ENCODE results near the gene OPCML.

GRCh38 chr11:132993991-132994502 lies 538.3 kb downstream of the OPCML start:
- TF ChIP-seq ZNF565 (CRISPR knock-in tag; conservative IDR thresholded peaks at IDR 0.05; ENCODE audit: low read depth) (no peak), BACH2 (CRISPR knock-in tag; IDR thresholded peaks at IDR 0.05; ENCODE audit: borderline replicate concordance) (no peak), ZFP3 (CRISPR knock-in tag; IDR thresholded peaks at IDR 0.05) (no peak), CSDC2 (CRISPR knock-in tag; IDR thresholded peaks at IDR 0.05) (no peak)
- TF ChIP-seq, protein P1, sequence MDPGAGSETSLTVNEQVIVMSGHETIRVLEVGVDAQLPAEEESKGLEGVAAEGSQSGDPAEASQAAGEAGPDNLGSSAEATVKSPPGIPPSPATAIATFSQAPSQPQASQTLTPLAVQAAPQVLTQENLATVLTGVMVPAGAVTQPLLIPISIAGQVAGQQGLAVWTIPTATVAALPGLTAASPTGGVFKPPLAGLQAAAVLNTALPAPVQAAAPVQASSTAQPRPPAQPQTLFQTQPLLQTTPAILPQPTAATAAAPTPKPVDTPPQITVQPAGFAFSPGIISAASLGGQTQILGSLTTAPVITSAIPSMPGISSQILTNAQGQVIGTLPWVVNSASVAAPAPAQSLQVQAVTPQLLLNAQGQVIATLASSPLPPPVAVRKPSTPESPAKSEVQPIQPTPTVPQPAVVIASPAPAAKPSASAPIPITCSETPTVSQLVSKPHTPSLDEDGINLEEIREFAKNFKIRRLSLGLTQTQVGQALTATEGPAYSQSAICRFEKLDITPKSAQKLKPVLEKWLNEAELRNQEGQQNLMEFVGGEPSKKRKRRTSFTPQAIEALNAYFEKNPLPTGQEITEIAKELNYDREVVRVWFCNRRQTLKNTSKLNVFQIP (CRISPR knock-in tag; IDR thresholded peaks at IDR 0.05; ENCODE audit: borderline replicate concordance, low read depth): no peak

All from SK-N-SH treated with all-trans-retinoic acid at 6 μM for 48 hours (cell line).